ENCODE results near the gene RGS3.

Gene RGS3

GRCh38 chr9:113584428-113585084, 121.0 kb downstream of the RGS3 start:
- WGBS, result 98% methylated on average over 4 of the region's 5 CpGs
- Histone ChIP-seq H3K4me3 (ENCODE audit: low read length) (no peak overlapping the region), H3K4me1 (ENCODE audit: insufficient read depth, low read length) (no peaks in the 10 kb centered on the region), H3K9me3 (ENCODE audit: insufficient read depth, low read depth, low read length) (no peaks in the 10 kb centered on the region), H3K36me3 (ENCODE audit: insufficient read depth, low read length) (no peaks in the 10 kb centered on the region), H3K9ac (ENCODE audit: low read depth, low read length) (no peak overlapping the region), H3K27ac (ENCODE audit: low read depth, low read length) (no peak overlapping the region), H3K27me3 (ENCODE audit: insufficient read depth, low read length) (no peaks in the 10 kb centered on the region)

- Histone ChIP-seq H3K36me3 (ENCODE audit: insufficient read depth, low read length) (no peaks in the 10 kb centered on the region), H3K9ac (ENCODE audit: low read depth, low read length) (no peak overlapping the region), H3K27me3 (ENCODE audit: insufficient read depth, low read length) (no peaks in the 10 kb centered on the region), H3K4me3 (ENCODE audit: low read length) (no peak overlapping the region), H3K27ac (ENCODE audit: low read depth, low read length) (no peak overlapping the region), H3K9me3 (ENCODE audit: insufficient read depth, low read depth, low read length) (no peaks in the 10 kb centered on the region), H3K4me1 (ENCODE audit: insufficient read depth, low read length) (no peaks in the 10 kb centered on the region)
- WGBS, result 94% methylated on average over 4 of the region's 4 CpGs
Observed at GRCh38 chr9:113585085-113585442, 121.5 kb downstream of the RGS3 start.

- Histone ChIP-seq H3K27ac (ENCODE audit: low read depth, low read length) (no peak overlapping the region), H3K36me3 (ENCODE audit: insufficient read depth, low read length) (no peaks in the 10 kb centered on the region), H3K9ac (ENCODE audit: low read depth, low read length) (no peak overlapping the region), H3K9me3 (ENCODE audit: insufficient read depth, low read depth, low read length) (no peaks in the 10 kb centered on the region), H3K4me3 (ENCODE audit: low read length) (no peak overlapping the region), H3K27me3 (ENCODE audit: insufficient read depth, low read length) (no peaks in the 10 kb centered on the region), H3K4me1 (ENCODE audit: insufficient read depth, low read length) (no peaks in the 10 kb centered on the region)
- 95% methylated on average over 2 of the region's 2 CpGs for WGBS
Observed at GRCh38 chr9:113585555-113585954, 122.0 kb downstream of the RGS3 start.

GRCh38 chr9:113587471-113588031, 124.0 kb downstream of the RGS3 start:
- no peak overlapping the region for H3K9ac ChIP-seq (ENCODE audit: low read depth, low read length)
- H3K4me1 ChIP-seq (ENCODE audit: insufficient read depth, low read length), result peaks cover 4% of the 10 kb centered on the region; the same call in 1 of the 2 replicates
- no peak overlapping the region for H3K4me3 ChIP-seq (ENCODE audit: low read length)
- no peak overlapping the region for H3K27ac ChIP-seq (ENCODE audit: low read depth, low read length)
- H3K9me3 ChIP-seq (ENCODE audit: insufficient read depth, low read depth, low read length), result no peaks in the 10 kb centered on the region
- no peaks in the 10 kb centered on the region for H3K27me3 ChIP-seq (ENCODE audit: insufficient read depth, low read length)
- WGBS, result 73% methylated on average over 14 of the region's 14 CpGs
- no peaks in the 10 kb centered on the region for H3K36me3 ChIP-seq (ENCODE audit: insufficient read depth, low read length)

GRCh38 chr9:113588242-113588810, 124.8 kb downstream of the RGS3 start:
- Histone ChIP-seq H3K27ac (ENCODE audit: low read depth, low read length) (no peak overlapping the region), H3K9ac (ENCODE audit: low read depth, low read length) (no peak overlapping the region), H3K27me3 (ENCODE audit: insufficient read depth, low read length) (no peaks in the 10 kb centered on the region), H3K9me3 (ENCODE audit: insufficient read depth, low read depth, low read length) (no peaks in the 10 kb centered on the region), H3K4me1 (ENCODE audit: insufficient read depth, low read length) (peaks cover 10% of the 10 kb centered on the region), H3K36me3 (ENCODE audit: insufficient read depth, low read length) (no peaks in the 10 kb centered on the region), H3K4me3 (ENCODE audit: low read length) (no peak overlapping the region)
- WGBS, result 92% methylated on average over 13 of the region's 13 CpGs

- Histone ChIP-seq H3K4me1 (ENCODE audit: insufficient read depth, low read length) (peaks cover 14% of the 10 kb centered on the region), H3K27ac (ENCODE audit: low read depth, low read length) (no peak overlapping the region), H3K36me3 (ENCODE audit: insufficient read depth, low read length) (no peaks in the 10 kb centered on the region), H3K27me3 (ENCODE audit: insufficient read depth, low read length) (no peaks in the 10 kb centered on the region), H3K9ac (ENCODE audit: low read depth, low read length) (no peak overlapping the region), H3K4me3 (ENCODE audit: low read length) (no peak overlapping the region), H3K9me3 (ENCODE audit: insufficient read depth, low read depth, low read length) (no peaks in the 10 kb centered on the region)
- WGBS, result 82% methylated on average over 1 of the region's 1 CpG
Observed at GRCh38 chr9:113588936-113589335, 125.4 kb downstream of the RGS3 start.

- 89% methylated on average over 7 of the region's 7 CpGs for WGBS
Observed at GRCh38 chr9:113589407-113589806, 125.9 kb downstream of the RGS3 start.

GRCh38 chr9:113589890-113590289, 126.4 kb downstream of the RGS3 start:
- H3K9me3 ChIP-seq (ENCODE audit: insufficient read depth, low read depth, low read length), result no peaks in the 10 kb centered on the region
- peaks cover 14% of the 10 kb centered on the region for H3K4me1 ChIP-seq (ENCODE audit: insufficient read depth, low read length)
- no peak overlapping the region for H3K9ac ChIP-seq (ENCODE audit: low read depth, low read length)
- no peak overlapping the region for H3K4me3 ChIP-seq (ENCODE audit: low read length)
- WGBS, result 85% methylated on average over 3 of the region's 3 CpGs
- no peak overlapping the region for H3K27ac ChIP-seq (ENCODE audit: low read depth, low read length)
- H3K27me3 ChIP-seq (ENCODE audit: insufficient read depth, low read length), result no peaks in the 10 kb centered on the region
- no peaks in the 10 kb centered on the region for H3K36me3 ChIP-seq (ENCODE audit: insufficient read depth, low read length)

More at GRCh38 chr9:113589407-113589806, 125.9 kb downstream of the RGS3 start:
- Histone ChIP-seq H3K27me3 (ENCODE audit: insufficient read depth, low read length) (no peaks in the 10 kb centered on the region), H3K27ac (ENCODE audit: low read depth, low read length) (no peak overlapping the region), H3K36me3 (ENCODE audit: insufficient read depth, low read length) (no peaks in the 10 kb centered on the region), H3K4me3 (ENCODE audit: low read length) (no peak overlapping the region), H3K4me1 (ENCODE audit: insufficient read depth, low read length) (peaks cover 14% of the 10 kb centered on the region), H3K9me3 (ENCODE audit: insufficient read depth, low read depth, low read length) (no peaks in the 10 kb centered on the region), H3K9ac (ENCODE audit: low read depth, low read length) (no peak overlapping the region)

GRCh38 chr9:113590389-113590788, 126.9 kb downstream of the RGS3 start:
- Histone ChIP-seq H3K9ac (ENCODE audit: low read depth, low read length) (no peak overlapping the region), H3K36me3 (ENCODE audit: insufficient read depth, low read length) (peaks cover 3% of the 10 kb centered on the region), H3K27me3 (ENCODE audit: insufficient read depth, low read length) (no peaks in the 10 kb centered on the region), H3K9me3 (ENCODE audit: insufficient read depth, low read depth, low read length) (no peaks in the 10 kb centered on the region), H3K4me3 (ENCODE audit: low read length) (no peak overlapping the region), H3K4me1 (ENCODE audit: insufficient read depth, low read length) (peaks cover 14% of the 10 kb centered on the region), H3K27ac (ENCODE audit: low read depth, low read length) (no peak overlapping the region)
- WGBS, result 90% methylated on average over 2 of the region's 2 CpGs

GRCh38 chr9:113590991-113591898, 127.7 kb downstream of the RGS3 start:
- Histone ChIP-seq H3K4me3 (ENCODE audit: low read length) (no peak overlapping the region), H3K9me3 (ENCODE audit: insufficient read depth, low read depth, low read length) (no peaks in the 10 kb centered on the region), H3K36me3 (ENCODE audit: insufficient read depth, low read length) (peaks cover 9% of the 10 kb centered on the region), H3K9ac (ENCODE audit: low read depth, low read length) (no peak overlapping the region), H3K27ac (ENCODE audit: low read depth, low read length) (no peak overlapping the region), H3K4me1 (ENCODE audit: insufficient read depth, low read length) (peaks cover 14% of the 10 kb centered on the region), H3K27me3 (ENCODE audit: insufficient read depth, low read length) (no peaks in the 10 kb centered on the region)
- 63% methylated on average over 20 of the region's 20 CpGs for WGBS

All from HUES64 (cell line).